HG03565 (cell line): Measurements from ENCODE around the gene PGM5.
"Not testable (repeated sequence)": the region's sequence is repeated elsewhere in the genome, so short reads cannot be mapped to it uniquely, and the experiment has no call there.

Source experiments
- ATAC-seq: cut with Tn5 transposase; IDR thresholded peaks from one replicate; pipeline ENCODE4 v1.9.1; 2021; ENCODE audit warnings: mild to moderate bottlenecking, moderate library complexity; ENCODE audit not compliant: unreplicated experiment

PGM5 gene

GRCh38 chr9:68375789-68376188 lies 19.4 kb downstream of the PGM5 start:
- ATAC-seq: not testable (repeated sequence)

DNA sequence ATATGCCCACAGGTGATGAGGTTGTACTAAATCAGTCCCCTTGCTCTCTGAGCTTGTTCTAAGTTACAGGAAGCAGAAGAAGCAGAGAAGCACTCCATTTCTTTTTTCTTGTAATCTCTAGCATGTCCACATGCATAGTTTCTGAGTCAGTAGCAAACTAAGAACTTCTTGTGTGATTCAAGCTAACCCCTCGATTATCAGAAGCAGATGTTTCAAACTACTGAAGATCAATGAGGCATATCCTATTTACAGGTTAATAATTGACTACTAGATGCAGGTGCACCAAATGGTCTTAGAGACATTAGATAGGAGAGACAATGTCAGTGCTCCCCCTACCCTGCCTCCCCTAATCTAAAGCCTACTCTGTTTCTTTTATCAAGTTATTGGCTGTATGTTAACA lies 21.3 kb downstream of the PGM5 start:
- ATAC-seq: not testable (repeated sequence)

DNA sequence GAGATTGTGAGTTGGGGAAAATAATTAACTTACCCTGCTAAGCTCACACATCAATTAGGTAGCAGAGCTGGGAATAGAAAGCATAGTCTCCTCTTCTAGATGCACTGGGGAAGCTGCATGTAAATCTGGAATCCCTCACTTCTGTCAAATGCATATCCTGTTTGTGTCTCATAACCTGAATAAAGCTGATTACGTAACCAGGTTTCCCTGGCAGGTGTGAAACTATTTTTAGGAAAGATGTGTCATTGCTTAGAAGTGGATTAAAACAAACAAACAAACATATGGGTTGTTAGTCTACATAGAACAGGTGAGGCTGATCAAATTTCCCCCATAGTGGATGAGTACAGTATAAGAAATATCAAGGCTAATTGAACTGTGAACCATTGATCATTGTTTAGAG lies 27.5 kb downstream of the PGM5 start:
- not testable (repeated sequence) for ATAC-seq

DNA sequence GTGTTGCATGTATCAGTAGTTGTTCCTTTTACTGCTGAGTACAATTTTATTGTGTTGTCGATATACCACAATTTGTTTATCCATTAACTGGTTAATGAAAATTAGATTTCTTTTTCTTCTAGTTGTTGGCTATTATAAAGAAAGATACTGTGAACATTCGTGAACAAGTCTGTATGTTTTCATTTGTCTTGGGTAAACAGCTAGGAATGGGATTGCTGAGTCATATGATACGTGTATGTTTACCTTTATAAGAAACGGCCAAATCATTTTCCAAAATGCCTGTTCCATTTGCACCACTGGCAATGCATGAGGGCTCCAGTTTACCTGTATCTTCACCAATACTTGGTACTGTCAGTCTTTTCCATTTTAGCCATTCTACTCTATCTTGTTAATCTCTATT lies 33.1 kb downstream of the PGM5 start:
- ATAC-seq: not testable (repeated sequence)

- ATAC-seq: not testable (repeated sequence)
These were observed 34.3 kb downstream of the PGM5 start for GRCh38 chr9:68390737-68391136.

DNA sequence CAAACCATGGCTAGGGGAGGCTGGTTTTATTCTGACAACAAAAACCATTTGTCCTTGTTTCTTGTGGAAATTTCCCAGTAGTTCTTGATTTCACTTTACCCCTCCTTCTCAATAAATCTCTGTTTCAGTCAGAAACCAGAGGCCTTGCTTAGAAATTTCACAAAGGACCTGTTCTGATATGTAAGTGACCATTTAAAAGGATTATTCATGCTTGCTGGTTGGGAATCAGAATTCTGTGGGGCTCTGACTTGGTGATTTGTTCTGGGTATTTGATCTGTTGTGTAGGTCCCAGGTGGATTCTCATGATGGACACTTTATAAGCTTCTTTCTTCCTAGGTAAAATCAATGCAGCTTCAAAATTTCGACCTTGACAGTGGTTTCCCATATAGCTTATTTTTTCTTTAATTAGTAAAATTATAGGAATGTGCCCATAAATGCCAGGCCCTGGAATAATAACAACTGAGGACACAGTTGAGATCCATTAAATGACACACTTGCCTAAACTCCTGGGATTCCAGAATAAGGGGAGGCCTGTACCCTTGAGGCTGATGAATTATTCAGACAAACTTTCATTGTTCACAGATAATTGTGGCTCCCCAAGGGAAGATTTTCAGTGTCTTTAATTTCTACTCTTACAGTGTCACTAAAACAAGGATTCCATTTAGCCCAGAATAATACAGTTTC lies 40.1 kb downstream of the PGM5 start:
- not testable (repeated sequence) for ATAC-seq

- ATAC-seq: not testable (repeated sequence)
These were observed 40.6 kb downstream of the PGM5 start for GRCh38 chr9:68397095-68397423.

DNA sequence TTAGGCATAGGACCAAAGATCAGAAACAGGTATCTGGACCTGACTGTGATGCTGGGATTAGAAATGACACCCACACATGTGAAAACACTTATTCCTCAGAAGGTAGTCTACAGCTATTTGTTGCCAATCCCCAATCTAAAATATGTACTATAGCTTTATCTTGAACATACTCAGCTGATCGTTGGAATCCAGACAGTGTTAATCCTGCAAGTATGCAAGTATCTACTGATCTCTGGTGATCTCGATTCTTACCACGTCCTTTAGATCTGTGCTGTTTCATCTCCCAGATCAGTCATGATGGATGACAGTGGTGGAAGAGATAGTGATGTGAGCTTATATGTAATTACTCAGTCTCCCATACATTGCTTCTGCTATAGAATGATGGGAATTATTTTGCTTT lies 41.4 kb downstream of the PGM5 start:
- not testable (repeated sequence) for ATAC-seq

DNA sequence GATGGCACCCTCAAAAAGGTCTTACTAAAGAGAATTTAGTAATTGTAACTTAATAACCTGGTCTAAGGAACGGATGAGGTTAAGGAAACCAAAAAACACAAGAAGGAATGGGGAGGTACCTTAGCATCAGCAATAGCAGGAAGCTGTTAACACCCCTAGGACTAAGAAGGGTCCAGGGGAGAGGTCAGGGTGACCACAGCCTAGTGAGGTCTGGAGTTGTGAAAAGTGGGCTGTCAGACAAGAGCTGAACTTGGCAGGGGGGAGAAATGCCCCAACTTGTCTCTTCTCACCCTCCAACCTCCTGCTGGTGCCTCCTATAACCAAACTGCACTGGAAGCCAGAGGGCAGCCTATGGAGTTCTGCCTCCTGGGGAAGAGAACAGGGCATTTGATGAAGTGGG lies 41.9 kb downstream of the PGM5 start:
- ATAC-seq: not testable (repeated sequence)

DNA sequence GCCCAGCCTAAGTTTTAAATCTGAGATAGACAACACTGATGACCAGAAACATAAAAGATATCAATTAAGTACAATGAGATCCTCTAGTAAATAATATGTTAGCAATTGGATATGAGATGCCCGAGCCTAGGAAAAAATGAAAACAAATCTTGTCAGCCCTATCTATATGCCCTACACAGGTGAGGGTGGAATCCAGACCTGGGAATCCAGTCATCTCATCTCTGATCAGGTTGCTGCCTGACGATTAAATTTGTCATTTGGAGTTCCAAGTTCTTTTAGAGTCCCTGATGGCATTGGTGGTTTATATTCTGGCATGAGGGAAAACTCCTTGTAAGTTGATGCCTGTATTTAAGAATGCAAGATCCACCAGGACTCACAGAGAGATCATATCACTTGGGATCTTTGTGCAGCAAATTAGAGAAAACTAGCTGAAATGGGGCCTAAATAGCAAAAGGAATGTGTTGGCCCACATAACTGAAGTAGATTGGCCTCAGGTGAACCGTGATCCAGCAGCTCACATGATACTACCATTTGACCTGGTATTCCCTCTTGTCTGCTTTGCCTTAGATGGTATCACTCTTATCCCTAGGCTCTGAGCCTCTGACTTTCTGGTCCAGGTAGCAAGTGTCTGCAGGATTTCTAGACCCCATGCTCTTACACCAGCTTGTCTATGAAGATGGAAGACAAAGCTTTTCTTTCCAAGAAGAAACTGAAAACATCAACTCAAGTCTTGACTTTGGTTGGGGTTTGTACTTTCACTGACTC lies 48.2 kb downstream of the PGM5 start:
- ATAC-seq: not testable (repeated sequence)

DNA sequence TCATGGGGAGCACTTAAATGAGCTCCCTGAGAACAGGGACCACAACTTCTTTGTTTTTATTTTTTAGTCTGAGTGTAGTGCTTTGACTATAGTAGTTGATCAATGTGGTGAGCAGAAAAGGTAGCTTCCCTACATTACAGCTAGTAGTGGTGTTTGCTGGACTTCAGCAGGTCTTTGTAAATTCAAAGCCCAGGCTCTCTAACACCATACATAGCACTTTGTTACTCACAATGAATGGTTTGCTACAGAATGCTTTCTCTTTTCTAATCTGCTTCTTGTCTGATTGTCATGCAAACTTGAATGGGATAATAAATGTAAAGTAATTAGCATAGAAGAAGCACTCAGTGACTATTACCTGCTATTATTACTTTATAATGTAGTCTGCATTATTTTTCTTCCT lies 55.5 kb downstream of the PGM5 start:
- ATAC-seq: not testable (repeated sequence)

DNA sequence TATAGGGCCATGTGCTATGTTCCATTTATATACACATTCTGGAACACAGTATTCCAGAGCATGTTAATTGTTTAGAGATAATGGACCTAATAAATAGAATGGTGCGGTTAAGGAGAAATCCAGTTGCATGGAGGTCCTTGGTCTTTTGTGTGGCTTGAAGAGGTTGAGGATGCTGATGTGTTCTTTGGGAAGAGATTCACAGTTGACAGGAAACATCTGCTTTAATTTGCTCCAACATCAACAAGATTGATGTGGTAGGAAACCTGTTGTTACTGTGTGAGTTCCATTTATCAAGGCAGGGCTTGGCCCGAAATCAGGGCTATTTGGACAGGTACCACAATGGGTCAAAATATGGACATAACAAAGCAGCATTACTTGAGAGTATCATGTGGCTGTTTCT lies 56.3 kb downstream of the PGM5 start:
- ATAC-seq: not testable (repeated sequence)

GRCh38 chr9:68415065-68415464 lies 58.7 kb downstream of the PGM5 start:
- not testable (repeated sequence) for ATAC-seq

- no peak for ATAC-seq
These were observed 60.6 kb downstream of the PGM5 start for GRCh38 chr9:68416936-68417564.

GRCh38 chr9:68417762-68418161 lies 61.4 kb downstream of the PGM5 start:
- no peak for ATAC-seq

DNA sequence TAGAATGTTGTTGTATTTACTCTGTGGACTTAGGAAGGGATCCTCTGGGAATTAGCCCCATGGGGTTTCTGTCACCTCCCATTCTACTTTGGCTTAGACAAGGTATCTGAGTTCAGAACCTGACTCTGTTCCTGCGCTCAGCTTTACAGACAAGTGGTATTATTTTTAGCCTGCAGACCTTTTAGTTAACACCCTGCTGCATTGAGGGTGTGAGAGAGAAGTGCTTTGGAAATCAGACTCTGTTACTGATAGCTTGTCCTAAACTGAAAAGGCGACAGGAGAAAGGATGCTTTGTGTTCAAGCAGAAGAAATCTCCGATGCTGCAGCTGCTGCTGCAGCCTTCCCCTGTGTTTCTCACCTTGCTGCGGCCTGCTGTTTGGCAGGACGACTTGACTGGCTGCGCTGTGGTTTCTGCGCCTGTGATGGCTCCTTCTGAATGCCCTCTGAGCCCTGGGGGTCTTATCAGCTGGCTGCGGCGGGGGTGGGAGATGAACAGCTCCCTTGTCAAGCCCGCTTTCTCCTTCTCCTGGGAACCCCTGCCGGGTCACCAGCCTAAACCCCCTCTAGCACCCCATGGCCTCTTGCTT lies 61.9 kb downstream of the PGM5 start:
- ATAC-seq: no peak

DNA sequence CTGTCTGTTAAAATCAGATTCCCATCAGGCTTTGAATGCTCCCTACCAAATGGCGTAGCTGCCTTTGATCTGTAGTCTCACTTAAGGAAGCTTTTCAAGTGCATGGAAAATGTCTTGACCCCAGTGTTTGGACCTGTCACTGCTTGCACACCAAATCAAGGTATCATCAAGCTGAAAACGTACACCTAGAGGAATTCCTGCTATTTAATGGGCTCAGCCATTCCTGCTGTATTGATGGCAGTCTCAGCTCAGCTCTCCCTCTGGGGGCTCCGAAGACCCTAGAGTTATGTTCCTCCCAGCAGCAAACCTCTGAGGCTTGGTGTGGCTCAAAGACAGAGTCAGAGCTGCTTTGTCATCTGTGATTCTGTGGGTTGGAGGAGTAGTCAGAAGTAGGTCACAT lies 63.5 kb downstream of the PGM5 start:
- no peak for ATAC-seq

DNA sequence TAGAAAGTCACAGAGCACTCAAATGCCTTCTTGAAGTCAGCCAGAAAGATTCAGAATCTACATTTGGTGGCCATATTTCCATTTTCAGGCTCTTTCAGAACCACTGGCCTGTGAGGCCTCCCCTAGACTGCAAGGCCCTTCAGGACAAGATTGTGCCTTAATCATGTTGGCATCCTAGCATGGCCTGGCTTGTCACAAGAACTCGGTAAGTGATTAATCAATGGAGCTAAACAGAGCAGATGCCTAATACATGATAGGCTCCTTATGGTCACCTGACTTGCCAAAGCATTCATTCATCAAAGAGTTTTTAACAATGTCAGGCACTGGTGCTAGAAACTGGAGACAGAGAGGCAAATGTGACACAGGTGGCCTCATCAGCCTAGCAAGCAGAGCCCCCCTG lies 70.3 kb downstream of the PGM5 start:
- ATAC-seq: no peak

DNA sequence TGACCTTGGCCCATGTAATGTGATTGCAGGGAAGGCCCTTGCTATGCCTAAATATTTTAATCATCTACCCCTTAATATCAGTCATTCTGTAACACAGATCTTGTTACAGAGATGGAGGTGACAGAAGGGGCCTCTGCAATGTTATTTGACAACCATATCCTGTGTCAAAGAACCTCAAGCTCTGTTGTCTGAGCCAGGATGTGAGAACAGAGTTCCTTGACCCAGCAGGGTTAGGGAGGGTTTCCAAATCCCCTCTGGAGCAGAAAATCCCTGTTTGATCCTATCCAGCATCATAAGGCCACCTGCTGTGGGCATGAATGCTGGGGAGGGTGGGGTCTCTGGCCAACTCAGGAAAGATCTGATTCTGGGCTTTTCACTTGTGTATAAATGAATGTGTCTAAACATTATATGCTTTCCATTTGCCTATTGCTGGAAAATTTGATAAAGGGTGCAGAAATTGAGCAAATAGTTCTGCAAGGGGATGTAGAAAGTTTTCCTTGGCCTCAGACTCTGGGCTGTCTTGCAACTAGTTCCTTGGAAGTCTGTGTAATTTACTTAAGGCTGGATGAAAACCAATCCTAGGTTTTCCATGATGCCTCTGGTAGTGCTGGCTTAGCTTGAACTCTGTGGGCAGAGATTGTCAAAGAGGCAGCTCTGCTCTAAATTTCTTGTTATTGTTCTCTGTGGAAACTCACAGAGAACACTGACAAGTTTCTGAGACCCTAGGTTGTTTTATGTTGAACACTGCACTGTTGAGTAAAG lies 71.0 kb downstream of the PGM5 start:
- no peak for ATAC-seq

GRCh38 chr9:68428481-68428880 lies 72.1 kb downstream of the PGM5 start:
- no peak for ATAC-seq

DNA sequence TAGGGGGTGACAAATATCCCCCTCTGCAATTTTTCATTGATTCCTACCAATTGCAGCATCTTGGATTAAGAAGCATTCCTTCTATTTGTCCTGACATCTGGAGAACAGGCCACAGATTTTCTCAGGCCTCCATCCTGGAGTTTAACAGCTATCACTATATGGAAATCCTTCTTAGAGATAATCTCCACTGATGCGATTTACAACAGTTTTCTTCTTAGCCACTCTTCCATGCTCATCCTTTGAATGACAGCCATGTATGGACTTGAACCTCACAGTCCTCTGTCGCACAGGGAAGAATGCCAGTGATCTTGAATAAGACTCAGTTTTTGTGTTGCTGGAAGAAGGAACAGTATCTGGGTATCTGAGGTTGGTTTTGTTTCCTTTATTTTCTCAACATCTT lies 73.2 kb downstream of the PGM5 start:
- no peak for ATAC-seq
